Measurements from ENCODE around the gene RIOK3.
"Not testable (repeated sequence)": the region's sequence is repeated elsewhere in the genome, so short reads cannot be mapped to it uniquely, and the experiment has no call there.

RIOK3 gene

DNA sequence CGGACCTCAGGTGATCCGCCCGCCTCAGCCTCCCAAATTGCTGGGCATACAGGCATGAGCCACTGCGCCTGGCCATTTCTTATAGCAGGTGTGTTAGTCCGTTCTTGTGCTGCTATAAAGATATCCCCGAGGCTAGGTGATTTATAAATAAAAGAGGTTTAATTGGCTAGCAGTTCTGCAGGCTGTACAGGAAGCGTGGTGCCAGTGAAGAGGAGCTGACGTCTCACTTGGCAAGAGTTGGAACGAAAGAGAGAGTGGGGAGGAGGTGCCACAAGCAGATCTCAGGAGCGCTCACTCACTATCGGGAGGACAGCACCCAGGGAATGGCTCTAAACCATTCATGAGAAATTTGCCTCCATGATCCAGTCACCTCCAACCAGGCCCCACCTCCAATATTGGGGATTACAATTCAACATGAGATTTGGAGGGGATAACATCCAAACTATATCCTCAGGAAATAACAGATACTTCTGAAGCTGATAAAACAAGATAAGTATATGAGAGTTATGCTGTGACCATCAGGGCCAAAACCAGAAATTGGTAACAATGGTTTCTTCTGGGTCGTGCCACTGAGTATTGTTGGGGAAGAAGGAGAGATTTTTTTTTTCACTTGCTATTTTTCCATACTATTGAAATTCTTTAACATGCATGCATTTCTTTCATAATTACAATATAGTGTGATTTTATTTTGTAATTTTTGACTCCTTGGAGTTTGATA lies 42.8 kb downstream of the RIOK3 start:
- no peak for DNase-seq (ENCODE audit: low spot score)

DNA sequence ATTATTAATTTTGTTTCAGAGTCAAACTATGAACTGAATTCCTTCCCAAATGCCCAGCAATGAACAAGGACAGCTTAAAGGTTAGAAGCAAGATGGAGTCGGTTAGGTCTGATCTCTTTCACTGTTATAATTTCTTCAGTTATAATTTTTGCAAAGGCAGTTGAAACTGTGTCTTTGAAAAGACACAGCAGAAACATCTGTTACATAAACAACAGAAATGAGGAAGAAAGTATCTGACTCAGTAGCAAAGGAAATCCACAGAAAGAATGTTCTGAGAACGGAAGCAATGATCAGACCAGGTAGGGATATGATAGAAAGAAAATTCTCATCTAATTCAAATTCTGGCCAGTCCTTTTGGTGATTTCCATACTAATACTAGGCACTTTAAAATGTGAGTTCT lies 45.0 kb downstream of the RIOK3 start:
- no peak for DNase-seq (ENCODE audit: low spot score)

DNA sequence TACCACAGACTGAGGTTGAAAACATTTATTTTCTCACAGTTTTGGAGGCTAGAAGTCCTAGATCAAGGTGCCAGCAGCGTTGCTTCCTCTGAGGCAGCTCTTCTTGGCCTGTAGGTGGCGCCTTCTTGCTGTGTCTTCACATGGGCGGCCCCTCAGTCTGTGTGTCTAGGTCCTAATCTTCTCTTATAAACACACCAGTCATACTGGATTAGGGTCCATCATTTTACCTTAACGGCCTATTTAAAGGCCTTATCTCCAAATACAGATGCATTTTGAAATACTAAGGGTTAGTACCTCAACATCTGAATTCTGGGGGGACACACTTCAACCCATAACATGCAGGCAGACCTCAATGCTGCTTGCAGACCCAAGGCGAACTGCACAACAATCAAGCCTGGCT lies 45.8 kb downstream of the RIOK3 start:
- DNase-seq (ENCODE audit: low spot score): peak; percentile 89

DNA sequence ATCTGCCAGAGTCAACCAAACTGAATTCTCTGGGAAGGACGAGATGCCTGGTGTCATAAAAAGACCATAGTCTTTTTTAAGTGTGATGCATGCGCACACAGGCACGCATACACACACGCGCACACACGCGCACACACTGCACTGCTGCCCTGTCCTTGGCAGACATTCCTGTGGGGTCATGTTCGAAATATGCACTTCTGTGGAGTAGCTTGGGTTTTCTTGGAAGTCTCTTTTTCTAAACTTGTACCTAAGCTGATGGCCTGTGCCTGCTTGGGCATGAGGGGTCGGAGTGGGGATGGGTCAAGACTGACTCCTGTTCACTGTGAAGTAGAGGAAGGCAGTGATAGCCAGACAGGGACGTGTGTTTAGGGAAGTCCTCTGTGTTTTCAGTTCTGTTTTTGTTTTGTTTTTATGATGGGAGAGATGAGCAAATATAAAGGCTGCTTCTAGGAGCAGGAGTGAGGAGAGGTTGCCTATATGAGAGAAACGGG lies 46.2 kb downstream of the RIOK3 start:
- DNase-seq (ENCODE audit: low spot score): no peak

DNA sequence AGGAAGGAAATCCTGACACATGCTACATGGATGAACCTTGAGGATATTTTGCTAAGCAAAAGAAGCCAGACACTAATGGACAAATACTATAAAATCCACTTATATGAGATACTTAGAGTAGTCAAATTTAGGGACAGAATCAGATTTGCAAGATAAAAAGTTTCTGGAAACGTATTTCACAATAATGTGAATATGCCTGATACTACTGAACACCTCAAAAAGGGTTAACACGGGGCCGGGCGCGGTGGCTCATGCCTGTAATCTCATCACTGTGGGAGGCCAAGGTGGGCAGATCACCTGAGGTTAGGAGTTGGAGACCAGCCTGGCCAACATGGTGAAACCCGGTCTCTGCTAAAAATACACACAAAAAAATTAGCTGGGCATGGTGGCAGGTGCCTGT lies 48.5 kb downstream of the RIOK3 start:
- no peak for DNase-seq (ENCODE audit: low spot score)

DNA sequence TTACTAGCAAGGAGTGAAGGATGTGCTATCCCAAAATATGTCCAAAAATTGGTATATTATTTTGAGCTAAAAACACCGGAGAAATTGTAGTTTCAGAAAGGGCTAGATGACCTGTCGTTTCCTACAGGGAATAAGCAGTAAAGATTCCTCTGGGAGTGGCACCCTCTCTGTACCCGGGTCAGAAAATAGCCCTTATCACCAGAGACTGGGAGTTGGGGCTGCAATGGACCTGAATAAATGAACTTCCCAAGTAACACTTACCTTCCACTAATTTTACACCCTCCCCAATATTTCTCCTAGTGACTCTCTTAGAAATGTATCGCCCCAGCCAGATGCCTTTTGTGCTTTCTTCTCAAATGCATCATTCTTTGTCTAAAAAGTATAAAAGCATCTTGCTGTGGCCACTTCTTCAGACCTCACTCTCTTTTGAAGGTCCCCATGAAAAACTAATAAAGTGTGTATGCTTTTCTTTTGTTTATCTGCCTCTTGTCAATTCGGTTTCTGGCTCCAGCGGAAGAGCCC lies 49.5 kb downstream of the RIOK3 start:
- no peak for DNase-seq (ENCODE audit: low spot score)

DNA sequence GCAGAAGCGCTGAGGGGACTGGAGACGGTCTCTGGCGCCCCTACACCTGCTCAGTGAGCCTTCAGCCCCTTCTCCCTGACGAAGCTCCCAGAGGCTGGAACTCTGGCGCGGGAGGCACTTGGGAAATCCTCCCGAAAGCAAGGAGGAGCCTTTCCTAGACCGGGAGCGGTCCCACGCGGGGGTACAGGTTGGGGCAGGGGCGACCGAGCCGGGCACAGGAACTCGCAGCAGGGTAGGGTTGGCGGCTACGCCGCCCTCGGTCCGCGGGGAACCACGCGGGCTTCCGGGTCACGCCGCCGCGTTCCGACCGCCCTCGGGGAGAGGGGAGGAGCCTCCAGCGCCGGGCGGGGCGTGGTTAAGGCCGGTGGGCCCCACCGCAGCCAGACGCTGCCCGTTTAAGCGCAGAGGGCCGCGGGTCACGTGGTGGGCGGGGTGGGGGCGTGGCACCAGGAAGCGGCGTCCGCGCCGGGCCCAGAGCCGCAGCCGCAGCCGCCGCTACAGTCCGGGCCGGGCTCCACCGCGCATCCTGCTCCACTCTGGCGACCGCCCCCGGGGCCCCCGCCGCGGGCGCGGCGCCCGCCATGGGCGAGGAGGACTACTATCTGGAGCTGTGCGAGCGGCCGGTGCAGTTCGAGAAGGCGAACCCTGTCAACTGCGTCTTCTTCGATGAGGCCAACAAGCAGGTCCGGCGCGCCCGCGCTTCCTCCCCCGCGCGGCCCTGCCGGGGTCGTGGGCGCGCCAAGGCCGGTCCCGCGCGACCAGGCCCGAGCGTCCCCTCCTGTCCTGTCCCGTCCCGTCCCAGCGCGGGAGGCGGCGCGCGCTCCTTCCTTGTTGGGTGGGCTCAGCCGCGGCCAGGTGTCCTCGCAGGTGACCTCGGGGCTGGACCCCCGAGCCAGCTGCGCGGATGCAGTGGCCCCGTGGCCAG lies 50.2 kb downstream of the RIOK3 start, which contains the start of gene RMC1:
RMC1 (plus strand) TSS at position 474 of the 925 bp plus-strand sequence; CDS start at position 582, 108 bp downstream.
- DNase-seq (ENCODE audit: low spot score): peak; percentile 94

DNA sequence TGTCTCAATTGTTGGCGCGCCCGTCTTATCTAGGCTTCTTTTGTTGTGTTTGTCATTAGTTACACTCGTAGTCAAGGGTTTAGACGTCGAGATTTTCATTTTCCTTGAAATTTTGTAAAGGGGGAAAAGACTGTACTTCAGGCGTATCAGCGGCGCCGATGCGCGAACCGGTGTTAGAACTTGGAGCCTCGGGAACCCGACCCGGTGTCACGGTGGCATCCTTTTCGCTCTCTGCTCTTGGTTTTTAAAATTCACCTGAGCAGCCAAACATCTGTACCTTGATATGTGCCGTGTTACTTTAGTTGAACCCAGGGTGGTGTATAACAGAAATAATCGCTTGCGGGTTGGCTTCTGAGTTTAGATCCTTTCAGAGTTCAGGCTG lies 50.9 kb downstream of the RIOK3 start:
- peak; percentile 24 for DNase-seq (ENCODE audit: low spot score)

DNA sequence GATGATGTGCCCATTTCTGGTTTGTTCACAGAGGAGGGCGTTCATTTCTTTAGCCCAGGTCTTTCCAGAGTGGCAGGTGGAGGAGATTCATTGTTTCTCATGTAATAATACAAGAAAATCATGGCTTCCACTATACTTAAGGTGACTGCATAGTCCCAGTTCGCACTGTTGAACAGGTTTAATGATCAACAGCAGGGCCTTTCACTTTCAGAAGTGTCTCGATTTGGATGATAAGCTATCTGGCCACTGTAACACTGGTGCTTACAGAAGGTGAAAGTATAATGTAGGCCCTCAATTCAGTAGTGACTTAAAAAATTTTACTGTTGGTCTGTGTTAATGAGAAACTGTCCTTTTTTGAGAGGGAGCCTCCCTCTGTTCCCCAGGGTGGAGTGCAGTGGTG lies 51.6 kb downstream of the RIOK3 start:
- peak; percentile 32 for DNase-seq (ENCODE audit: low spot score)

DNA sequence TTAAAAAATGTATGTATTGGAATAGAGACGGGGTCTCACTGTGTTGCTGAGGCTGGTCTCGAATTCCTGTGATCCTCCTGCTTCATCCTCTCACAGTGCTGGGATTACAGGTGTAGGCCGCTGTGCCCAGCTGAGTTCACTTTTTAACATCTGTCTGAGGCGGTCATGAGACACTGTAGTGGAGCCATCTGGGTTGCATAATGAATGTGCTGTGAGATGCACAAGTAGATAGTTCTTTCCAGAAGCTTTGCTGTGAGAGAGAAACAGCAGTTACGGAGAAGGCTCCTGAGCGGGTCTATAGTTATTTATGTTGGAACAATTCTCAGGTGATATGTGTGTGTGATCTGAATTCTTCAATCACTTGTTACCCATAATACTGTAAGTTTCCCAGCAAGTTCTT lies 53.3 kb downstream of the RIOK3 start:
- no peak for DNase-seq (ENCODE audit: low spot score)

DNA sequence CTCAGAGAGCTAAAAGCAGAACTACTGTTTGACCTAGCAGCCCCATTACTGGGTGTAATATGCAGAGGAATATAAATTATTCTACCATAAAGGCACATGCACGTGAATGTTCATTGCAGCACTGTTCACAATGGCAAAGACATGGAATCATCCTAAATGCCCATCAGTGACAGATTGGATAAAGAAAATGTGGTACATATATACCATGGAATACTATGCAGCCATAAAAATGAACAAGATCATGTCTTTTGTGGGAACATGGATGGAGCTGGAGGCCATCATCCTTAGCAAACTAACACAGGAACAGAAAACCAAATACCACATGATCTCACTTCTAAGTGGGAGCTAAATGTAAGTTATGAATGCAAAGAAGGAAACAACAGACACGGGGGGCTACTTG lies 57.8 kb downstream of the RIOK3 start:
- not testable (repeated sequence) for DNase-seq (ENCODE audit: low spot score)

DNA sequence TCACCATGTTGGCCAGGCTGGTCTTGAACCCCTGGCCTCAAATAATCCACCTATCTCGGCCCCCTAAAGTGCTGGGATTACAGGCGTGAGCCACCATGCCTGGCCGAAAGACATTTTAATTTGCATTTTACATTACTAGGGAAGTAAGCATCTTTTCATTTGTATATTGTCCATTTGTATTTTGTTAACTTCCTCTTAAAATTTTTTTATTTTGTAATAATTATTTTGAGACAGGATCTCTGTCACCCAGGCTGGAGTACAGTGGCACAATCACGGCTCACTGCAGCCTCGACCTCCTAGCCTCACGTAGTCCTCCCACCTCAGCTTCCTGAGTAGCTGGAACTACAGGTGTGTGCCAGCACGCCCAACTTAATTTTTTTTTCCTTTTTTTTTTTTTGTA lies 59.1 kb downstream of the RIOK3 start:
- not testable (repeated sequence) for DNase-seq (ENCODE audit: low spot score)

DNA sequence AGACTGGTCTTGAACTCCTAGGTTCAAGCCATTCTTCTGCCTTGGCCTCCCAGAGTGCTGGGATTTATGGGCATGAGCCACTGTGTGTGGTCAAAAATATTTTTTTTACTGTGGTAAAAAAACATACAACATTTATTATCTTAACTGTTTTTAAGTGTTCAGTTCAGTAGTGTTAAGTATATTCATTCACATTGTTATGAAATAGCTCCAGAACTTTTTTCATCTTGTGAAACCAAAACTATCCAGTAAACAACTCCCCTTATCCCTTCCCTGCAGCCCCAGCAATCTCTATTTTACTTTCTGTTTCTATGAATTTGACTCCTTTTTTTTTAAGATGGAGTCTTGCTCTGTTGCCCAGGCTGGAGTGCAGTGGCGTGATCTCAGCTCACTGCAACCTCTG lies 59.6 kb downstream of the RIOK3 start:
- DNase-seq (ENCODE audit: low spot score): peak; percentile 17

DNA sequence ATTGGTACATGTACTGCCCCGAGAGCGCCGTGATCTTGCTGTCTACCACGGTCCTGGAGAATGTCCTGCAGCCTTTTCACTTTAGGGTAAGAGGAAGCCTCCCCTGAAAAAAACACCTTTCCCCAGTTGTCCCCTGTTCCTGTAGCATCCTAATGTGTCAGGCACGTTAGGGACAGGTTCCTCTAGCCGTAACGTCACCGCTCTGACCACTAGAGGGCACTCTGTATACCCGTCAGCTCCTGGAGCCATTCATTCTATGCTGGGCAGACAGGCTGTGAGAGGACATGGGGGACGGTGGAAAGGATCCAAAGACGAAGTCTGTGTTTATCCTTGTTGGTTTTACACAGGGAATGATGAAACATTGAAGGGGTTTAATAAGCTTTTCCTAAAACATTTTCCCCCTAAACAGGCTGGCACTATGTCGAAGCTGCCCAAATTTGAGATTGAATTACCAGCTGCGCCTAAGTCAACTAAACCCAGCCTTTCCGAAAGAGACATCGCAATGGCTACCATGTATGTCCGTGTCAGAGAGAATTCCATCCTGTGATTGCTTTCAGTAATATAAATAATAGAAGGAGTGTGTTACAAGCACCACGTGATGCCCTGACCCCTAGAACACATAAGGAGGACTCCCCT lies 62.9 kb downstream of the RIOK3 start:
- DNase-seq (ENCODE audit: low spot score): peak; percentile 83

DNA sequence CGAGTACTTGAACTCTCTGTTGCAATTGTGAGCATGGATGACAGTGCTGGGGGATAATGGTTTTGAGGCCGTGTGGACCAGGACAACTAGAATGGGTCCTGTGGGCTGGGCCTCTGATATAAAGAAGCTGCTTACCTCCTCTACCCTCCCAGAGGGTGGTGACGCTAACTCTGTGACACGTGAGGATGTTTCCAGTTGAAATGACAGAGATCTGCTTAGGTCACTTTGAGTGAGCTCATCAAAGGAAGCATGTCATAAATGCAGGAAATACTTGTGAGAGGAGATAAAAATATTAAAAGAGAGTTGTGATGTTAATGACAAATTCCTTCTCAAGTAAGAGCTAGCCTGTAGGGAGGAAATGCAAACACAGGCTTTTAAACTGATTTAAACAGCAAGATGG lies 66.6 kb downstream of the RIOK3 start:
- no peak for DNase-seq (ENCODE audit: low spot score)

DNA sequence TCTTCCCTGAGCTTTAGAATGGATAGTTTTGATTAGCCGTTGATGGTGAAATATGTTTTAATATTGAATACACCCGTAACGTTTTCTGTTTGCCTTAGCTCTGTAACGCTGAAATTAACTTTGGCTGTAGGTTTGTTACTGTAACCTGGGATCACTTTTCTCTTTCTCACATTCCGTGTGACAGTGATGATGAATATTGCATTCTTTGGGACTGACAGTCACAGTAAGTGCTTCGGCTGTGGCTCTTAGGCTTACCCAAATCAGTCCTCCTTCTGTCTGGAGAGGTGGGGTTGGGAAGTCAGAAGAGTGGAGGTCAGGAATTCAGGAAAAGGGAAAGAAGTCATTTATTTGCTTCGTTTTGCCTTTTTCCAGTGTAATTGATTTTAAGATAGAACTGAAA lies 68.2 kb downstream of the RIOK3 start:
- DNase-seq (ENCODE audit: low spot score): no peak

DNA sequence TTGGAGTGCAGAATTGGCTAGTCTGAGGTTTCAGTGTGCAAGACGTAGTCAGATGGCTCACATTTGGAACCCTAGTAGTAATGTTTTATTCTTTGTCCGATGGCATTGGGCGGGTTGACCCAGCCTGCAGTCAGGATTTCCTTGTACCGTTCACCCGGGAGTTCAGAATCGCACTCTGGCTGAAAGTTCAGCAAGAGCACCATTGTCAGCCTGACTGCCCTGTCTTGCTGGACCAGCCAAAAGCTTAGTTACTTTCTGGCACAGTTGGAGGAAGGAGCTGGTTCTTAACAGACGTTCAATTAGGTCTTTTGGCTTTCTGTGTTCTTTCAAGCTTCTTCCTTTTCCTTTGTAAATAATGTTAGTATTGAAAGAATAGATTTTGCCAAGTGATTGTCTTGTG lies 68.8 kb downstream of the RIOK3 start:
- DNase-seq (ENCODE audit: low spot score): no peak

DNA sequence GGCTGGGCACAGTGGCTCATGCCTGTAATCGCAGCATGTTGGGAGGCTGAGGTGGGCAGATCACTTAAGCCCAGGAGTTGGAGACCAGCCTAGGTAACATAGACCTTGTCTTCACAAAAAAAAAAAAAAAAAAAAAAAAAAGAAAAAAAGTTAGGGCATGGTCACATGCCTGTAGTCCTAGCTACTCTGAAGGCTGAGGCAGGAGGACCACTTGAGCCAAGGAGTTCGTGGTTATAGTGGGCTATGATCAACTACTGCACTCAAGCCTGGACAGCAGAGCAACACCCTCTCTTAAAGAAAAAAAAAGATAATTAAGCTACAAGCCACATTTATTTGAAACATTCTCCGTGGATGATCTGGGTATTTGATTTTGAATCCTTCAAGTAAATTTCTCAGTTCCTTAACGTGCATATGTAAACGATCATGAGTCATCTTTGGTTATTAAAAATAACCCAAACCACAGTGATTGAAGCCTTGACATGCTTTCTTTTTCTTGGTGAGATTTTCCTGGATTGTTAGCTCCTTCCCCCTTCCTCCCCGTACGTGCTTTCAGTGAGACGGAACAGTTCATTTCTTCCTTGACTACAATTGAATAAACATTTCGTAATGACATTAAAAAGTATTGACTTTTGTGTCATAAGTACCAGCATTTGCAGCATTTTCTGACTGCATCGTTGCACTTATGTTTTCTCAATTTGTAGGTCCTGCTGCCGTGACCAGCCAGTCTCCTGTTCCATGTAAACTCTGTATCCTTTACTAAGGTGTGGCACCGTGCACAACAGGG lies 70.5 kb downstream of the RIOK3 start:
- DNase-seq (ENCODE audit: low spot score): no peak

DNA sequence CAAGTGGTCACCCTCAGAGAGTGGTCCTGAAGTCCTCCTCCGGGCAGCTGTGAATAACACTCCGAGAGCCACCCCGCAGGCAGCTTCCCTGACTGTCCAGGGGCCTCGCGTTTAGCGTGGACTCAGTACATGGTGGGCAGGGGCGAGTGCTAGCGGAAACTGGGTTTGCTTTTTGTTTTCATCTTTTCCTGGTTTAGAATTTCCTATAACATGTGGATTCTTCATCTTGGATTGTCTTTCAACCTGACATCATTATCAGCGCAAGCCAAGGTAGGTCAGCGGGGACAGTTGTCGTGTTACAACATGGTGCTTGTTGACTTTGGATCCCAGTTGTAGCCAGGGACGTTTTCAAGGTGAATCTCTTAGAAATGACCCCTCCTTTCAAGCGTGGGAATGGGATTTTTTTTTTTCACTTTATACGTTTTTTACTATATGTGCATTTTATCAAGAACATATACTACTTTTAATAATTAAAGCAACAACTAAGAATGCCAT lies 71.2 kb downstream of the RIOK3 start:
- DNase-seq (ENCODE audit: low spot score): no peak

DNA sequence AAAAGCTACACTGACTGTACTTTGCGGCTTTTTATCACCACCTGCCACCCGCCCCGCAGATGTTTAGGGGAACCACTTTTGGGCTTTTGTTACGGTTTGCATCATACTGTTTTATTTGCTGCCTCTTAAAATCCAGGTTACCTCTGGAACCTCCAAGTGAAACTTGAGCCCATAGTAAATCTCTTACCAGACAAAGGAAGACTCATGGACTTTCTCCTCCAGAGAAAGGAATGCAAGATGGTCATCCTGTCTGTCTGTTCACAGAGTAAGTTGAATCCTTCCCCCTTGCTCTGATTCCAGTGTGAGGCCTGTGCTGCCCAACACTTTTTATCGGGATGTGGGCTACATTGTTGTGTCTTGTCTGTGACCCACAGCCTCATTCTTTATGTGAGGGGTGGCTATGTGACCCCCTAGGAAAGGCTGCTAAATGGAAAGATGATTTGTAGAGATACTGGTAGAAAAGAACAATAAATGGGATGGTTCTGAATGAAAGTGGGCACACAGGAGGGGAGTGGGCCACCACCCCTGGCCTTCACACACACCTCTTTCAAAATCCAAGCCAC lies 73.5 kb downstream of the RIOK3 start:
- DNase-seq (ENCODE audit: low spot score): no peak

All from NAMALWA (cell line).